GM12891 (cell line): ENCODE measurements around the gene VPS11.

Experiments used
- PAX5 ChIP-seq: IDR thresholded peaks from 2 replicates; pipeline ENCODE4 v1.6.1; 2011; ENCODE audit warnings: low read length, moderate library complexity, mild to moderate bottlenecking; ENCODE audit not compliant: insufficient read depth, severe bottlenecking
- POLR2A ChIP-seq: IDR thresholded peaks from 2 replicates; pipeline ENCODE4 v1.6.1; 2011; ENCODE audit warnings: low read depth, low read length, control low read depth
- POLR2AphosphoS5 ChIP-seq: IDR thresholded peaks from 2 replicates; pipeline ENCODE4 v1.6.1; 2011; ENCODE audit warnings: low read depth, low read length, control low read depth
- POU2F2 ChIP-seq: IDR thresholded peaks from 2 replicates; pipeline ENCODE4 v1.6.1; 2011; ENCODE audit warnings: low read depth, mild to moderate bottlenecking, control low read depth, low read length, moderate library complexity
- SPI1 ChIP-seq: IDR thresholded peaks from 2 replicates; pipeline ENCODE4 v1.6.1; 2011; ENCODE audit warnings: low read depth, low read length, control low read depth
- TAF1 ChIP-seq: IDR thresholded peaks from 2 replicates; pipeline ENCODE4 v1.6.1; 2011; ENCODE audit warnings: low read depth, low read length, control low read depth

- TF ChIP-seq POLR2A = no peak
- TF ChIP-seq POLR2AphosphoS5 = no peak
- TF ChIP-seq TAF1 = no peak
- no peak for TF ChIP-seq SPI1
- TF ChIP-seq PAX5 = no peak
- TF ChIP-seq POU2F2 = no peak
These were observed 4.8 kb upstream of the VPS11 start for GRCh38 chr11:119062779-119063178.
